Measurements from ENCODE around the gene PTPRM.

DNA sequence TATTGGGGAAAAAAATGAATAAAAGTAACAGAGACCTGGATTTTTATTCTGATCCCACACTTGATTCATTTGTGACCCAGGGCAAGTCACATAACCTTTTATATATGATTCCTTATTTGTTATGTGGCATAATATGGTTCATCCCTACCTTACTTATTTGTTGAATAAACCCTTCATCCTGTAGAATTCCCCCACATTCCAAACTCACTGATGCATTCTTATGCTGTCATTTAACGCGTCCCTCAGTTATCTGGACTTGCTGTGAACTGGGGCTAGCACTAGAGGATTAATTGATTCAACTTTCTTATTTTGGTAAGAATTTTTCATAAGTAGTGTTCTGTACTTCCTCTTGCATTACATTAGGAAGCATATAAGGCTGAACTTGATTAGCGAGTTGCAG is 657.5 kb downstream of the PTPRM start:
- TF ChIP-seq, protein P1, sequence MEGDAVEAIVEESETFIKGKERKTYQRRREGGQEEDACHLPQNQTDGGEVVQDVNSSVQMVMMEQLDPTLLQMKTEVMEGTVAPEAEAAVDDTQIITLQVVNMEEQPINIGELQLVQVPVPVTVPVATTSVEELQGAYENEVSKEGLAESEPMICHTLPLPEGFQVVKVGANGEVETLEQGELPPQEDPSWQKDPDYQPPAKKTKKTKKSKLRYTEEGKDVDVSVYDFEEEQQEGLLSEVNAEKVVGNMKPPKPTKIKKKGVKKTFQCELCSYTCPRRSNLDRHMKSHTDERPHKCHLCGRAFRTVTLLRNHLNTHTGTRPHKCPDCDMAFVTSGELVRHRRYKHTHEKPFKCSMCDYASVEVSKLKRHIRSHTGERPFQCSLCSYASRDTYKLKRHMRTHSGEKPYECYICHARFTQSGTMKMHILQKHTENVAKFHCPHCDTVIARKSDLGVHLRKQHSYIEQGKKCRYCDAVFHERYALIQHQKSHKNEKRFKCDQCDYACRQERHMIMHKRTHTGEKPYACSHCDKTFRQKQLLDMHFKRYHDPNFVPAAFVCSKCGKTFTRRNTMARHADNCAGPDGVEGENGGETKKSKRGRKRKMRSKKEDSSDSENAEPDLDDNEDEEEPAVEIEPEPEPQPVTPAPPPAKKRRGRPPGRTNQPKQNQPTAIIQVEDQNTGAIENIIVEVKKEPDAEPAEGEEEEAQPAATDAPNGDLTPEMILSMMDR (IDR thresholded peaks at IDR 0.05) = no peak
- no peak for TF ChIP-seq POLR2AphosphoS5 (IDR thresholded peaks at IDR 0.05; ENCODE audit: low read depth, low read length)
- TF ChIP-seq, protein P2, sequence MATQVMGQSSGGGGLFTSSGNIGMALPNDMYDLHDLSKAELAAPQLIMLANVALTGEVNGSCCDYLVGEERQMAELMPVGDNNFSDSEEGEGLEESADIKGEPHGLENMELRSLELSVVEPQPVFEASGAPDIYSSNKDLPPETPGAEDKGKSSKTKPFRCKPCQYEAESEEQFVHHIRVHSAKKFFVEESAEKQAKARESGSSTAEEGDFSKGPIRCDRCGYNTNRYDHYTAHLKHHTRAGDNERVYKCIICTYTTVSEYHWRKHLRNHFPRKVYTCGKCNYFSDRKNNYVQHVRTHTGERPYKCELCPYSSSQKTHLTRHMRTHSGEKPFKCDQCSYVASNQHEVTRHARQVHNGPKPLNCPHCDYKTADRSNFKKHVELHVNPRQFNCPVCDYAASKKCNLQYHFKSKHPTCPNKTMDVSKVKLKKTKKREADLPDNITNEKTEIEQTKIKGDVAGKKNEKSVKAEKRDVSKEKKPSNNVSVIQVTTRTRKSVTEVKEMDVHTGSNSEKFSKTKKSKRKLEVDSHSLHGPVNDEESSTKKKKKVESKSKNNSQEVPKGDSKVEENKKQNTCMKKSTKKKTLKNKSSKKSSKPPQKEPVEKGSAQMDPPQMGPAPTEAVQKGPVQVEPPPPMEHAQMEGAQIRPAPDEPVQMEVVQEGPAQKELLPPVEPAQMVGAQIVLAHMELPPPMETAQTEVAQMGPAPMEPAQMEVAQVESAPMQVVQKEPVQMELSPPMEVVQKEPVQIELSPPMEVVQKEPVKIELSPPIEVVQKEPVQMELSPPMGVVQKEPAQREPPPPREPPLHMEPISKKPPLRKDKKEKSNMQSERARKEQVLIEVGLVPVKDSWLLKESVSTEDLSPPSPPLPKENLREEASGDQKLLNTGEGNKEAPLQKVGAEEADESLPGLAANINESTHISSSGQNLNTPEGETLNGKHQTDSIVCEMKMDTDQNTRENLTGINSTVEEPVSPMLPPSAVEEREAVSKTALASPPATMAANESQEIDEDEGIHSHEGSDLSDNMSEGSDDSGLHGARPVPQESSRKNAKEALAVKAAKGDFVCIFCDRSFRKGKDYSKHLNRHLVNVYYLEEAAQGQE (IDR thresholded peaks at IDR 0.05; ENCODE audit: insufficient read depth in 1 of 2, low read depth in 2 of 2, low read length in 1 of 2) = no peak
- TF ChIP-seq TCF7L2 (IDR thresholded peaks at IDR 0.05; ENCODE audit: low read depth, low read length) = no peak
- TF ChIP-seq SIN3A (IDR thresholded peaks at IDR 0.05; ENCODE audit: borderline replicate concordance, insufficient read depth, low read depth, low read length) = no peak

Measured in Panc1 (cell line).